Naive thymus-derived CD8-positive, alpha-beta T cell (primary cell): ENCODE results near the gene ESR2. TPM values are rescaled to one million over a fixed set of nuclear protein-coding genes. Genes with fewer than 3 reads are reported as not detected.
"Not testable (repeated sequence)": the region's sequence is repeated elsewhere in the genome, so short reads cannot be mapped to it uniquely, and the experiment has no call there.

ENCODE experiments used
- ATAC-seq, 2 donors: fragments of 150-1000 bp; cut with Tn5 transposase in 1 of 2; sonication (Bioruptor Pico), chemical (Tn5 transposase) in 1 of 2; 1 replicate in 1 of 2; 2 replicates in 1 of 2; pipeline ENCODE4 v1.10.0; 2021; ENCODE audit warnings: mild to moderate bottlenecking in 2 of 2, moderate library complexity in 2 of 2
- POLR2A ChIA-PET: fragments of 350-600 bp; sonication (Branson Sonifier 250); formaldehyde crosslinking; loops from one replicate; lab custom pipeline; 2021; ENCODE audit warnings: antibody characterized with exemption; lab: Charles Lee
- DNase-seq, 10 donors: peaks; one replicate each; pipeline versions ENCODE4 v3.0.0 to v3.0.0-alpha.2; 2020 to 2022
- H3K27ac Mint-ChIP-seq, 10 donors: one replicate each; pipeline ENCODE4 v1.8.0; 2020 to 2022; ENCODE audit warnings: mild to moderate bottlenecking in 10 of 10, mixed read lengths in 10 of 10, moderate library complexity in 4 of 10, inconsistent platforms in 1 of 10
- H3K27me3 Mint-ChIP-seq, 5 donors: one replicate each; pipeline ENCODE4 v1.8.0; 2021 to 2022; ENCODE audit warnings: mixed read lengths in 5 of 5
- H3K36me3 Mint-ChIP-seq, 3 donors: one replicate each; pipeline ENCODE4 v1.8.0; 2020 to 2022; ENCODE audit warnings: mixed read lengths in 3 of 3, mild to moderate bottlenecking in 2 of 3, inconsistent platforms in 1 of 3
- H3K4me1 Mint-ChIP-seq, 4 donors: one replicate each; pipeline ENCODE4 v1.8.0; 2021 to 2022; ENCODE audit warnings: mixed read lengths in 4 of 4
- H3K4me3 Mint-ChIP-seq, 10 donors: one replicate each; pipeline ENCODE4 v1.8.0; 2020 to 2022; ENCODE audit warnings: mild to moderate bottlenecking in 10 of 10, mixed read lengths in 10 of 10, moderate library complexity in 6 of 10, inconsistent platforms in 1 of 10
- H3K9me3 Mint-ChIP-seq, 9 donors: one replicate each; pipeline ENCODE4 v1.8.0; 2020 to 2022; ENCODE audit warnings: mixed read lengths in 9 of 9, mild to moderate bottlenecking in 3 of 9, inconsistent platforms in 1 of 9, moderate library complexity in 1 of 9
- polyA plus RNA-seq, 3 donors: library from polyadenylated mRNA; unstranded; fragments of 300-500 nt; fragmentation: Illumina TruSeq; gene quantifications; one replicate each; pipeline ENCODE4 v1.2.3, GENCODE V29; 2021
- total RNA-seq, 8 experiments: library from RNA in 2 of 8; stranded (reverse) in 2 of 8; gene quantifications; one replicate each; pipeline ENCODE4 v1.2.3 and lab custom pipeline; 2021 to 2026

The ESR2 gene
- total and polyA plus RNA-seq, 5 experiments from 2014 or later = 0.16 to 0.41 (median 0.29) TPM; not detected in 2

DNA sequence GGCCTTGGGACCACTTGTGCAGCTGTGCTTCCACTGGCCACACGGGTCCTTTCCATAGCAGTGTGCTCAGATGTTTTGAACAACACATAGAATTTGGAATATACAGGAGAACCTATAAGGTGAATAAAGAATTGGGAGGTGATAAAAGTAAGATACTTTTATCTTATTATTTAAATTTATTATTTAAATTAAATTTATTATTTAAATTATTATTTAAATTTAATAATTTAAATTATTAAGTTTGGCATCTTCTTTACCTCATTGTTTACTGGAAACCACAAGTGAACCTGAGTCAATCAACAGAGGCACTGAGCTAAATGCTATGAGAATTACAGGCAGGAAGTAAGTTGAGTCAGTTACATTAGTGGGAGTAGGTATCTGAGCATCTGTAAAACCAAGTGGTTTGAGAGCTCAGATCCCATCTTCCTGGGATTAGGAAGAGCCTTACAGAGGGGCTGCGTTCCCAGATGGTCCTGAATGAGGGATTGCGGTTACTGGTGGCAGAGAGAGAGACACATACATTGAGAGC lies 103.1 kb downstream of the ESR2 start:
- Mint-ChIP-seq H3K27me3 (no peaks in the 10 kb centered on the region), H3K27ac (peak overlapping the region in 2 of 10 donors; percentile 6), H3K4me3 (no peak overlapping the region), H3K4me1 (peaks cover 7 to 26% (median 23%) of the 10 kb centered on the region in 4 donors), H3K9me3 (no peaks in the 10 kb centered on the region), H3K36me3 (peaks cover 19 to 86% (median 36%) of the 10 kb centered on the region in 3 donors)
- DNase-seq = no peak
- no peak for ATAC-seq
- POLR2A ChIA-PET = no interaction called here

GRCh38 chr14:64187331-64187730 lies 106.8 kb downstream of the ESR2 start:
- POLR2A ChIA-PET = no interaction called here
- H3K36me3 Mint-ChIP-seq = peaks cover 19 to 76% (median 52%) of the 10 kb centered on the region in 3 donors
- H3K27ac Mint-ChIP-seq = no peak overlapping the region
- DNase-seq = no peak
- no peaks in the 10 kb centered on the region for H3K27me3 Mint-ChIP-seq
- peaks cover 0 to 2% (median 0%) of the 10 kb centered on the region in 4 donors for H3K4me1 Mint-ChIP-seq
- no peak for ATAC-seq
- H3K9me3 Mint-ChIP-seq = no peaks in the 10 kb centered on the region
- no peak overlapping the region for H3K4me3 Mint-ChIP-seq

GRCh38 chr14:64186231-64187129 lies 107.7 kb downstream of the ESR2 start:
- POLR2A ChIA-PET = no interaction called here
- Mint-ChIP-seq H3K27ac (no peak overlapping the region), H3K4me3 (no peak overlapping the region), H3K27me3 (no peaks in the 10 kb centered on the region), H3K4me1 (peaks cover 0 to 2% (median 0%) of the 10 kb centered on the region in 4 donors), H3K36me3 (peaks cover 19 to 71% (median 55%) of the 10 kb centered on the region in 3 donors), H3K9me3 (no peaks in the 10 kb centered on the region)
- ATAC-seq = no peak
- DNase-seq = no peak

DNA sequence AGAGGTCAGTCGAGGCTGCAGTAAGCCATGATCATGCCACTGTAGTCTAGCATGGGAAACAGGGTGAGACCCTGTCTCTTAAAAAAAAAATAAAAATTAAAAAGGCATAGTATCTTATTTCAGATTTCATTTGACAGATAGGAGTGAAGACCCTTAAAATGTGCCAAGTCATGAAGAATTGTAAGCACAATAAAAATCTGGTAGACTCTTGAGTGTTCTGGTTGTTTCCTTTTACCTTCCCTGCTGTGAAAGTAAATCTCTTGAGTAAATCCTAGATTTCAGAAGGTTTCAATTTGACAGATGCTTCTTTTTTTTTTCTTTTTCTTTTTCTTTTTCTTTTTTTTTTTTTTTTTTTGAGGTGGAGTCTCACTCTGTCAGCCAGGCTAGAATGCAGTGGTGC lies 109.0 kb downstream of the ESR2 start:
- POLR2A ChIA-PET = no interaction called here
- ATAC-seq (no peak), DNase-seq (no peak)
- Mint-ChIP-seq H3K27ac (peak overlapping the region in 1 of 10 donors; percentile 27), H3K9me3 (no peaks in the 10 kb centered on the region), H3K4me3 (no peak overlapping the region), H3K4me1 (no peaks in the 10 kb centered on the region), H3K36me3 (peaks cover 6 to 70% (median 54%) of the 10 kb centered on the region in 3 donors), H3K27me3 (no peaks in the 10 kb centered on the region)

DNA sequence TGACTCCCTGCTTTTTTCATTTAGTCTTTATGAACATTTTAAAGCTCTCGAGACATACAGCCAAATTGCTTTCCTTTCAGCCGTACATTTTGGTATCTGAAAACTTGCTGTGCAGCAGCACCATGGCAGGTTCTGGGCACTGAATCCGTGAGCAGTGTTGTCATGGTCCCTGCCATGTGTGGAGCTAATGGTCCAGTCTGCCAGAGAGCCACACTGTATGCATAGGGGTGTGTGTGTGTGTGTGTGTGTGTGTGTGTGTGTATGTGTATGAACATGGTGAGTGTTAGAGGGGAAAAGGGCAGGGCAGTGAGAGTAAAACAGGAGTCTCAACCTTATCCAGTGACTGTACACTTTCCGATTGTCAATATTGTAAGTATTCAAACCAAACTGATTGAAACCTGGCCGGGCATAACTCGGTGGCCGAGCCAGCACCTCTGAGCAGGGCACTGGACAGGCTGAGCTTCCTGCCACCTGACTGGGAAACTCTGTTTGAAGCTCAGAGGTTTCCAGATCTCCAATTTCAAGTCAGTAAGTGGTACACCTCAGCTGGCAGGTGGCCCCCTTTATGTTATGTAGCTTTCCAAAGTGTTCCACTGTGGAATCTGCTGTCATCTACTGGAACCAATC lies 110.0 kb downstream of the ESR2 start:
- no peak overlapping the region for H3K4me3 Mint-ChIP-seq
- POLR2A ChIA-PET = no interaction called here
- H3K36me3 Mint-ChIP-seq = peaks cover 12 to 70% (median 51%) of the 10 kb centered on the region in 3 donors
- no peaks in the 10 kb centered on the region for H3K27me3 Mint-ChIP-seq
- no peak overlapping the region for H3K27ac Mint-ChIP-seq
- no peaks in the 10 kb centered on the region for H3K4me1 Mint-ChIP-seq
- ATAC-seq (no peak), DNase-seq (no peak)
- H3K9me3 Mint-ChIP-seq = no peaks in the 10 kb centered on the region

DNA sequence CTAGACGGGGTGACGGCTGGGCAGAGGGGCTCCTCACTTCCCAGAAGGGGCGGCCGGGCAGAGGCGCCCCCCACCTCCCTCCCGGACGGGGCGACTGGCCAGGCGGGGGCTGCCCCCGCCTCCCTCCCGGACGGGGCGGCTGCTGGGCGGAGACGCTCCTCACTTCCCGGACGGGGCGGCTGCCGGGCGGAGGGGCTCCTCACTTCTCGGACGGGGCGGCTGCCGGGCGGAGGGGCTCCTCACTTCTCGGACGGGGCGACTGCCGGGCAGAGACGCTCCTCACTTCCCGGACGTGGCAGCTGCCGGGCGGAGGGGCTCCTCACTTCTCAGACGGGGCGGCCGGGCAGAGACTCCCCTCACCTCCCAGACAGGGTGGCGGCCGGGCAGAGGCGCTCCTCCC lies 111.3 kb downstream of the ESR2 start:
- ATAC-seq, H3K27ac Mint-ChIP-seq, DNase-seq, H3K9me3 Mint-ChIP-seq, POLR2A ChIA-PET, H3K4me3 Mint-ChIP-seq, H3K4me1 Mint-ChIP-seq, H3K27me3 Mint-ChIP-seq: not testable (repeated sequence)
- peaks cover 7 to 67% (median 48%) of the 10 kb centered on the region in 3 donors for H3K36me3 Mint-ChIP-seq

DNA sequence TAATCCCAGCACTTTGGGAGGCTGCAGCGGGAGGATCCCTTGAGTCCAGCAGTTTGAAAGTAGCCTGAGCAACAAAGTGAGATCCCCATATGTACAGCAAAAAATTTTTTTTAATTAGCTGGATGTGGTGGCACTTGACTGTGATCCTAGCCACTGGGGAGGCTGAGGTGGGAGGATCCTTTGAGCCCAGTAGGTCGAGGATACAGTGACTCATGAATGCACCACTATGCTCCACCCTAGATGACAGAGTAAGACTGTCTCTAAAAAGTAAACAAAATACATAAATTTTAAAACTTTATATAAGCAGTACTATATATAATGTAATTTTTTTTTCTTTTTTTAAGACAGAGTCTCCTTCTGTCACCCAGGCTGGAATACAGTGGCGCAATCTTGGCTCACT lies 115.4 kb downstream of the ESR2 start:
- peak overlapping the region in 1 of 10 donors; percentile 24 for H3K27ac Mint-ChIP-seq
- DNase-seq (no peak), ATAC-seq (no peak)
- peaks cover 12 to 70% (median 32%) of the 10 kb centered on the region in 3 donors for H3K36me3 Mint-ChIP-seq
- H3K4me3 Mint-ChIP-seq = no peak overlapping the region
- no peaks in the 10 kb centered on the region for H3K4me1 Mint-ChIP-seq
- POLR2A ChIA-PET = interaction anchor here (0.6 kb wide), 1 partner anchor 45 kb away, joined by 5 read pairs; no protein-coding TSS in a partner anchor
- no peaks in the 10 kb centered on the region for H3K9me3 Mint-ChIP-seq
- H3K27me3 Mint-ChIP-seq = no peaks in the 10 kb centered on the region

DNA sequence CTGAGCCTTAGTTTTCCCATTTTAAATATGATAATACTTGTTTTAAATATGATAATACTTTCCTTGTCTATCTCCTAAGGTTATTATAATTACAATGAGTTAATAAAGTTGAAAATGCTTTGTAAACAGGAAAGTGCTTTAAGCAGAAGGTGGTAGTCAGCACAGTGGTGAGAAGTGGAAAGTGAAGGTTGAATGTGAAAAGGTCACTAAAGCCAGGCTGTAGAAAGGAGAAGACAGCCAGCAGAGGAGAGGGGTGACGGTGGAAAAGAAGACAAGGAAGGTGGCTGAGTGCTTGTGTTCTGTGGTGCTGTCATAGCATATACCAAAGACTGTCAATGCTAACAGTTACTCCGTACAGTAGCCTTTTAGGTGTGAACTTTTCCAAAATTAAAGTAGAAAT lies 117.8 kb downstream of the ESR2 start:
- ATAC-seq (no peak), DNase-seq (no peak)
- no peaks in the 10 kb centered on the region for H3K27me3 Mint-ChIP-seq
- no peak overlapping the region for H3K4me3 Mint-ChIP-seq
- H3K4me1 Mint-ChIP-seq = no peaks in the 10 kb centered on the region
- POLR2A ChIA-PET = no interaction called here
- peak overlapping the region in 2 of 10 donors; percentile 30 to 39 for H3K27ac Mint-ChIP-seq
- H3K9me3 Mint-ChIP-seq = no peaks in the 10 kb centered on the region
- peaks cover 12 to 79% (median 25%) of the 10 kb centered on the region in 3 donors for H3K36me3 Mint-ChIP-seq

DNA sequence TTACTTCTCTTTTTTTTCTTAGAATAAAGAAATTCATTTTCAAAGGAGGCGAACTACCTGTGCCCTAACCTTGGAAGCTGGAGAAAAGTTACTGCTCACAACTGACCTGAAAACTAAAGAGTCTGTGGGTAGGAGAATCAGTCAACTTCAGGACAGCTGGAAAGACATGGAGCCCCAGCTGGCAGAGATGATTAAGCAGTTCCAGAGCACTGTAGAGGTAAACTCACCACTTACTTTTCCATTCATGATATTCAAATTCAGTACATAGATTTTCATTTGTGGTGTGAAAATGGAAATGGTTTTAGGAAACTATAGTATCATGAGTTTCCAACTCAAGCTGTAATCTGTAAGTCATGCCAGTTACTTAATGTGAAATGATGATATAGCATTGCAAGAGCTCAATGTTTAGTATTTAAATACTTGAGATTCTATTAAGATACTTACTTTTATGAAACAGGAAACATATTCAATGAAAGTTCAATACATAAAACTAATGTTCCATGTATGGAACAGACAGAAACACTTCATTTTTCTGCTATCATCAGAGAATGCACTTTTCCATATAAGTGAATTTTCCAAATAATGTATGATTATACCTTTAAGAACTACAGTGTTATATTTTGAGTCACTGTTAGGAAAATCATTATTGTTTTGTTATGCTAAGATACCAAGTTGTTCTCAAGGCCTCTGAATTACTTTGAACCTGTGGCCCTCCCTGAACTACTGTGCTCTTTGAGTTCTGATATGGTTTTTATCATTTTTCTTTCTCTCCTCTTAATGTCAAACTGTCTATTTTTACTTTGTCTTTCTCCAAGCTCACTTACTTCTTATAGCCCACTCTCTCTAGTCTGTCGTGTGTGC lies 119.0 kb downstream of the ESR2 start:
- Mint-ChIP-seq H3K27ac (peak overlapping the region in 1 of 10 donors; percentile 71), H3K4me1 (no peaks in the 10 kb centered on the region), H3K27me3 (no peaks in the 10 kb centered on the region), H3K36me3 (peaks cover 12 to 78% (median 20%) of the 10 kb centered on the region in 3 donors), H3K9me3 (no peaks in the 10 kb centered on the region), H3K4me3 (no peak overlapping the region)
- POLR2A ChIA-PET = no interaction called here
- DNase-seq (no peak), ATAC-seq (no peak)

DNA sequence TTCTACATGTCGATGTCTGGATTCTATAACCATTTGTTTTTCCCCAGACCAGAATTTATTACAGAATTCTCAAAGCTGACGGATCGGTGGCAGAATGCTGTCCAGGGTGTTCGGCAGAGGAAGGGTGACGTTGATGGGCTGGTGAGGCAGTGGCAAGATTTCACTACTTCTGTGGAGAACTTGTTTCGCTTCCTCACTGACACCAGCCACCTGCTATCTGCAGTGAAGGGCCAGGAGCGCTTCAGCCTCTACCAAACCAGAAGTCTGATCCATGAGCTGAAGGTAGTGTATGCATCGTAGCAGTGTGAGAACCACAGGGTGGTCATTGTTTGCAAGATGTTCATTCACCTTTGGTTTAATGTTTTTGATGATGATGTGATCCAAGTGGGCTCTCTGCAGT lies 124.0 kb downstream of the ESR2 start:
- Mint-ChIP-seq H3K27me3 (no peaks in the 10 kb centered on the region), H3K9me3 (no peaks in the 10 kb centered on the region), H3K4me3 (no peak overlapping the region), H3K36me3 (peaks cover 0 to 85% (median 25%) of the 10 kb centered on the region in 3 donors), H3K27ac (peak overlapping the region in 1 of 10 donors; percentile 60), H3K4me1 (no peaks in the 10 kb centered on the region)
- no peak for ATAC-seq
- POLR2A ChIA-PET = no interaction called here
- DNase-seq = no peak

DNA sequence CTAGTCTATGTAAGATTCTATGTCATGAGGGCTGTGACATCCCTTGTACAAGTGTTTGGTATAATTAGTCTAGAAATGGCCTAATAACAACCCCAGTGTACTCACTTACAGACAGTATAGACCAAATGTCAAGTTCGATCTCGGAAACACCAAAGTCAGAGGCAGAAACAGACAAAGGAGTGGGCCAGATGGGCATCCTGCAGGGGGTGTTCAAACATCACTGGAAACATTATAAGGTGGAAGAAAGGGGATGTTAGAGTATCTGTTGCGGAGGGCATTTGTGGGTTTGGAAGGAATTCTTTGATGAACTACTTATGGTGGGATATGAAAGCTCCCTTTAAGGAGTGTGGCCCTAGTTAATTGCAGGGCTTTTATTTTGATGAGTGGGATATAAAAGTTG lies 134.6 kb downstream of the ESR2 start:
- POLR2A ChIA-PET = interaction anchor here (0.7 kb wide), 1 partner anchor 8 kb away, joined by 4 read pairs; no protein-coding TSS in a partner anchor
- no peaks in the 10 kb centered on the region for H3K9me3 Mint-ChIP-seq
- peaks cover 0 to 89% (median 31%) of the 10 kb centered on the region in 3 donors for H3K36me3 Mint-ChIP-seq
- no peaks in the 10 kb centered on the region for H3K27me3 Mint-ChIP-seq
- H3K4me3 Mint-ChIP-seq = no peak overlapping the region
- no peak for DNase-seq
- H3K27ac Mint-ChIP-seq = peak overlapping the region in 2 of 10 donors; percentile 7 to 9
- no peaks in the 10 kb centered on the region for H3K4me1 Mint-ChIP-seq
- no peak for ATAC-seq

DNA sequence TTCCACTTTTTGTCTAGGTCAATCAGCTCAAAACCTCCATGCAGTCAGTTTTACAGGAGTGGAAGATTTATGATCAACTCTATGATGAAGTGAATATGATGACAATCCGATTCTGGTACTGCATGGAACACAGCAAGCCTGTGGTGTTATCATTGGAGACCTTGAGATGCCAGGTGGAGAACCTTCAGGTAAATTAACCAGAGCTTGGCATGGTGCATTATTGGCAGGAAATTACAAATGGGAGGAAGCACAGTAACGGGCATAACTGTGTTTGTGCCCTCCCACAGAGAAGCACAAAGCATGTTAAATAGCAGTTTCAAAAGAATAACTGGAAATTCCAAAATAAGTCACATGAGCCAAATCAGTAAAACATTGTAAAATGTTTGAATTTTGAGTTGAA lies 135.6 kb downstream of the ESR2 start:
- Mint-ChIP-seq H3K4me1 (no peaks in the 10 kb centered on the region), H3K4me3 (no peak overlapping the region), H3K27me3 (no peaks in the 10 kb centered on the region), H3K36me3 (peaks cover 0 to 91% (median 31%) of the 10 kb centered on the region in 3 donors), H3K9me3 (no peaks in the 10 kb centered on the region), H3K27ac (peak overlapping the region in 1 of 10 donors; percentile 15)
- DNase-seq = no peak
- POLR2A ChIA-PET = no interaction called here
- ATAC-seq = no peak
